Measurements from ENCODE around the gene CREB5.

Gene CREB5

DNA sequence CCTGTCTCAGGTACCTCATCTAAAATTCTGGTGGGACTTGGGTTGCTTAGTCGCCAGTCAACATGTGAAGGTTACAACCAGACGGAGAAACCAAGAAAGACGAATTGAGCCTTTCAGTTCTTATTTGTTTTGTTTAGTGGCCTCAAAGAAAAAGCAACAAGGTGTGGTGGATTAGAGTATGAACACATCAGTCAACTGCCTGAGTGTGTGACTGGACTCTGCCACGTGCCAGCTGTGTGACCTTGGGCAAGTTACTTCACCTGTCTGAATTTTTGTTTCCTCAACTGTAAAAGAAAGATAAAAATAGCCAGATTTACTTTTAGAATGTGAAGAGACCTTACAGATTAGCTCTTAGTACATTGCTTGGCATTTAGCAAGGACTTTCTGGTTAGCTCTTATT is 259.2 kb downstream of the CREB5 start:
- H3F3A ChIP-seq (ENCODE audit: low read depth), result no peaks in the 10 kb centered on the region
- no peaks in the 10 kb centered on the region for H3K79me2 ChIP-seq (ENCODE audit: insufficient read depth, low read length)
- H2AFZ ChIP-seq (ENCODE audit: low read length), result no peak overlapping the region
- no peaks in the 10 kb centered on the region for H3K9me2 ChIP-seq (replicated peaks; ENCODE audit: low read depth, low read length)
- H3K4me3 ChIP-seq (ENCODE audit: low read length, poor library complexity, severe bottlenecking), result no peak overlapping the region
- no peaks in the 10 kb centered on the region for H3K36me3 ChIP-seq (ENCODE audit: insufficient read depth, low read length)
- no peaks in the 10 kb centered on the region for H3K27me3 ChIP-seq (ENCODE audit: insufficient read depth, low read length, poor library complexity, severe bottlenecking)
- no peaks in the 10 kb centered on the region for H3K4me1 ChIP-seq (ENCODE audit: insufficient read depth, low read length, poor library complexity, severe bottlenecking)
- no peak for TF ChIP-seq EZH2phosphoT487 (IDR thresholded peaks at IDR 0.05; ENCODE audit: borderline replicate concordance)
- TF ChIP-seq, protein P1, sequence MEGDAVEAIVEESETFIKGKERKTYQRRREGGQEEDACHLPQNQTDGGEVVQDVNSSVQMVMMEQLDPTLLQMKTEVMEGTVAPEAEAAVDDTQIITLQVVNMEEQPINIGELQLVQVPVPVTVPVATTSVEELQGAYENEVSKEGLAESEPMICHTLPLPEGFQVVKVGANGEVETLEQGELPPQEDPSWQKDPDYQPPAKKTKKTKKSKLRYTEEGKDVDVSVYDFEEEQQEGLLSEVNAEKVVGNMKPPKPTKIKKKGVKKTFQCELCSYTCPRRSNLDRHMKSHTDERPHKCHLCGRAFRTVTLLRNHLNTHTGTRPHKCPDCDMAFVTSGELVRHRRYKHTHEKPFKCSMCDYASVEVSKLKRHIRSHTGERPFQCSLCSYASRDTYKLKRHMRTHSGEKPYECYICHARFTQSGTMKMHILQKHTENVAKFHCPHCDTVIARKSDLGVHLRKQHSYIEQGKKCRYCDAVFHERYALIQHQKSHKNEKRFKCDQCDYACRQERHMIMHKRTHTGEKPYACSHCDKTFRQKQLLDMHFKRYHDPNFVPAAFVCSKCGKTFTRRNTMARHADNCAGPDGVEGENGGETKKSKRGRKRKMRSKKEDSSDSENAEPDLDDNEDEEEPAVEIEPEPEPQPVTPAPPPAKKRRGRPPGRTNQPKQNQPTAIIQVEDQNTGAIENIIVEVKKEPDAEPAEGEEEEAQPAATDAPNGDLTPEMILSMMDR (conservative IDR thresholded peaks at IDR 0.05; ENCODE audit: low read length), result no peak
- no peak overlapping the region for H3K4me2 ChIP-seq (ENCODE audit: low read depth, low read length, poor library complexity, severe bottlenecking)
- no peaks in the 10 kb centered on the region for H4K20me1 ChIP-seq (ENCODE audit: insufficient read depth, low read length, poor library complexity, severe bottlenecking)
- no peak overlapping the region for H3K9ac ChIP-seq (ENCODE audit: low read depth, low read length, poor library complexity, severe bottlenecking)
- H3K9me3 ChIP-seq (ENCODE audit: insufficient read depth, low read depth, low read length), result no peaks in the 10 kb centered on the region

DNA sequence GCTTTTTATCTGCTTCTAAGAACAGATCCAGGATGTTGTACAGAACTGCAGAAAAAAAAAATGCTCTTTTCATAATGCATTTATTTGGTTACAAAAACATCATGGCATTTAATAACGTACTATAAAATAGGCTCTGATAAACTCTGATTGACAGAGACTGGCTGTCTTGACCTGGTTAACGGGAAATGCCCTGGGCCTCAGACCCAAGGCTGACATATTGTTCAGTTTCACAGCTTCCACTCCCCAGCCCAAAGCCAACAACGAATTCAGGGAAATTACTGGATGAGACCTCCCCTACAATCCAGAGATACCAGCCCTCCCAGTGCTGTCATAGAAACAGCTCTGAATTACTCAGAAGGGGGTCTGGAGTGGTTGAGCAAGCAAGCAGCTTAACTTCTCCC is 260.1 kb downstream of the CREB5 start:
- no peak overlapping the region for H3K4me3 ChIP-seq (ENCODE audit: low read length, poor library complexity, severe bottlenecking)
- H3K9ac ChIP-seq (ENCODE audit: low read depth, low read length, poor library complexity, severe bottlenecking), result no peak overlapping the region
- TF ChIP-seq EZH2phosphoT487 (IDR thresholded peaks at IDR 0.05; ENCODE audit: borderline replicate concordance), result no peak
- TF ChIP-seq, protein P1 (conservative IDR thresholded peaks at IDR 0.05; ENCODE audit: low read length), result no peak
- no peaks in the 10 kb centered on the region for H3K9me2 ChIP-seq (replicated peaks; ENCODE audit: low read depth, low read length)
- no peaks in the 10 kb centered on the region for H3K36me3 ChIP-seq (ENCODE audit: insufficient read depth, low read length)
- no peaks in the 10 kb centered on the region for H3F3A ChIP-seq (ENCODE audit: low read depth)
- H3K4me2 ChIP-seq (ENCODE audit: low read depth, low read length, poor library complexity, severe bottlenecking), result no peak overlapping the region
- no peaks in the 10 kb centered on the region for H3K27me3 ChIP-seq (ENCODE audit: insufficient read depth, low read length, poor library complexity, severe bottlenecking)
- no peaks in the 10 kb centered on the region for H3K9me3 ChIP-seq (ENCODE audit: insufficient read depth, low read depth, low read length)
- no peaks in the 10 kb centered on the region for H3K79me2 ChIP-seq (ENCODE audit: insufficient read depth, low read length)
- H2AFZ ChIP-seq (ENCODE audit: low read length), result no peak overlapping the region
- H4K20me1 ChIP-seq (ENCODE audit: insufficient read depth, low read length, poor library complexity, severe bottlenecking), result no peaks in the 10 kb centered on the region
- no peaks in the 10 kb centered on the region for H3K4me1 ChIP-seq (ENCODE audit: insufficient read depth, low read length, poor library complexity, severe bottlenecking)

- no peaks in the 10 kb centered on the region for H3K27me3 ChIP-seq (ENCODE audit: insufficient read depth, low read length, poor library complexity, severe bottlenecking)
- H3K9ac ChIP-seq (ENCODE audit: low read depth, low read length, poor library complexity, severe bottlenecking), result no peak overlapping the region
- no peaks in the 10 kb centered on the region for H3F3A ChIP-seq (ENCODE audit: low read depth)
- H4K20me1 ChIP-seq (ENCODE audit: insufficient read depth, low read length, poor library complexity, severe bottlenecking), result no peaks in the 10 kb centered on the region
- H3K4me3 ChIP-seq (ENCODE audit: low read length, poor library complexity, severe bottlenecking), result no peak overlapping the region
- H3K9me3 ChIP-seq (ENCODE audit: insufficient read depth, low read depth, low read length), result no peaks in the 10 kb centered on the region
- no peak overlapping the region for H2AFZ ChIP-seq (ENCODE audit: low read length)
- no peaks in the 10 kb centered on the region for H3K9me2 ChIP-seq (replicated peaks; ENCODE audit: low read depth, low read length)
- H3K4me2 ChIP-seq (ENCODE audit: low read depth, low read length, poor library complexity, severe bottlenecking), result no peak overlapping the region
- no peak for TF ChIP-seq EZH2phosphoT487 (IDR thresholded peaks at IDR 0.05; ENCODE audit: borderline replicate concordance)
- TF ChIP-seq, protein P1 (conservative IDR thresholded peaks at IDR 0.05; ENCODE audit: low read length), result no peak
- no peaks in the 10 kb centered on the region for H3K36me3 ChIP-seq (ENCODE audit: insufficient read depth, low read length)
- H3K79me2 ChIP-seq (ENCODE audit: insufficient read depth, low read length), result no peaks in the 10 kb centered on the region
- no peaks in the 10 kb centered on the region for H3K4me1 ChIP-seq (ENCODE audit: insufficient read depth, low read length, poor library complexity, severe bottlenecking)
Measured at GRCh38 chr7:28674359-28674782, 262.1 kb downstream of the CREB5 start.

All from Loucy (cell line).